Measurements from ENCODE around the gene ATG4C.
A peak's percentile ranks its signal among the peaks of the same experiment; 100 is the strongest.
"Not testable (repeated sequence)": the region's sequence is repeated elsewhere in the genome, so short reads cannot be mapped to it uniquely, and the experiment has no call there.

ATG4C gene
- 6.3 to 15.4 reads per million in 2 donors for total RNA-seq

- peak; percentile 88 for DNase-seq
Observed at GRCh38 chr1:62783736-62784508, at the start of gene ATG4C. TSS of gene ATG4C (plus strand) at chr1:62784132. CDS start at chr1:62803787, 19,655 bp downstream.

- no peak for DNase-seq
Observed at GRCh38 chr1:62735491-62736171, 48.3 kb upstream of the ATG4C start.

GRCh38 chr1:62740701-62741100 lies 43.2 kb upstream of the ATG4C start:
- not testable (repeated sequence) for DNase-seq

- DNase-seq: no peak
Observed at GRCh38 chr1:62744611-62745577, 39.0 kb upstream of the ATG4C start.

- no peak for DNase-seq
Observed at GRCh38 chr1:62746086-62746808, 37.7 kb upstream of the ATG4C start.

- no peak for DNase-seq
Observed at GRCh38 chr1:62746809-62747138, 37.2 kb upstream of the ATG4C start.

- DNase-seq: no peak
Observed at GRCh38 chr1:62753031-62753965, 30.6 kb upstream of the ATG4C start.

GRCh38 chr1:62754938-62755337 lies 29.0 kb upstream of the ATG4C start:
- not testable (repeated sequence) for DNase-seq

GRCh38 chr1:62756255-62756884 lies 27.6 kb upstream of the ATG4C start:
- not testable (repeated sequence) for DNase-seq

GRCh38 chr1:62759232-62759875 lies 24.6 kb upstream of the ATG4C start:
- not testable (repeated sequence) for DNase-seq

GRCh38 chr1:62760021-62760782 lies 23.7 kb upstream of the ATG4C start:
- DNase-seq: not testable (repeated sequence)

- DNase-seq: not testable (repeated sequence)
Observed at GRCh38 chr1:62761223-62761870, 22.6 kb upstream of the ATG4C start.

GRCh38 chr1:62762027-62762426 lies 21.9 kb upstream of the ATG4C start:
- DNase-seq: not testable (repeated sequence)

GRCh38 chr1:62765981-62766380 lies 18.0 kb upstream of the ATG4C start:
- no peak for DNase-seq

- not testable (repeated sequence) for DNase-seq
Observed at GRCh38 chr1:62768551-62768950, 15.4 kb upstream of the ATG4C start.

- no peak for DNase-seq
Observed at GRCh38 chr1:62772607-62773295, 11.2 kb upstream of the ATG4C start.

GRCh38 chr1:62774006-62774405 lies 9.9 kb upstream of the ATG4C start:
- DNase-seq: no peak

- no peak for DNase-seq
Observed at GRCh38 chr1:62774971-62775595, 8.8 kb upstream of the ATG4C start.

All from T-helper 9 cell (primary cell).